ENCODE measurements around the gene GINS2.

DNA sequence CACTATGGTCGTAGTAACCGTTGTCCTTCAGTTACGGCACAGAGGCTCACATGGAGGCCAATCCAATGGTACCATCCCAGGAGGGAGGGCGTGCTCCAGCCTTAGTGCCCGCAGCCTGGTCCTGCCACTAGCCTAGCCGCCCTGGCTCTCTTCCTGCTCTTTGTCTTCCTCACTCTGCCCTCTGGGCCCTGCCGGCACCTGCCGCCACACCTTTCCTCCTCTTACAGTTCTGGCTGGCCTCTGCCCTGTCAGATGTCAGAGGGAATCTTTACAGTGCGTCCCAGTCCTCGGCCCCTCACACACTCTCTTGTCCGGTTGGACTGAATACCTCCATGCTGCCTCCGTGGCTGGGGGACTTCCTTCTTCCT, 23.4 kb downstream of the GINS2 start:
- TF ChIP-seq, protein P1, sequence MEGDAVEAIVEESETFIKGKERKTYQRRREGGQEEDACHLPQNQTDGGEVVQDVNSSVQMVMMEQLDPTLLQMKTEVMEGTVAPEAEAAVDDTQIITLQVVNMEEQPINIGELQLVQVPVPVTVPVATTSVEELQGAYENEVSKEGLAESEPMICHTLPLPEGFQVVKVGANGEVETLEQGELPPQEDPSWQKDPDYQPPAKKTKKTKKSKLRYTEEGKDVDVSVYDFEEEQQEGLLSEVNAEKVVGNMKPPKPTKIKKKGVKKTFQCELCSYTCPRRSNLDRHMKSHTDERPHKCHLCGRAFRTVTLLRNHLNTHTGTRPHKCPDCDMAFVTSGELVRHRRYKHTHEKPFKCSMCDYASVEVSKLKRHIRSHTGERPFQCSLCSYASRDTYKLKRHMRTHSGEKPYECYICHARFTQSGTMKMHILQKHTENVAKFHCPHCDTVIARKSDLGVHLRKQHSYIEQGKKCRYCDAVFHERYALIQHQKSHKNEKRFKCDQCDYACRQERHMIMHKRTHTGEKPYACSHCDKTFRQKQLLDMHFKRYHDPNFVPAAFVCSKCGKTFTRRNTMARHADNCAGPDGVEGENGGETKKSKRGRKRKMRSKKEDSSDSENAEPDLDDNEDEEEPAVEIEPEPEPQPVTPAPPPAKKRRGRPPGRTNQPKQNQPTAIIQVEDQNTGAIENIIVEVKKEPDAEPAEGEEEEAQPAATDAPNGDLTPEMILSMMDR (IDR thresholded peaks at IDR 0.05), result no peak
- TF ChIP-seq ZNF138 (CRISPR knock-in tag; conservative IDR thresholded peaks at IDR 0.05), result no peak
- TF ChIP-seq, protein P2, sequence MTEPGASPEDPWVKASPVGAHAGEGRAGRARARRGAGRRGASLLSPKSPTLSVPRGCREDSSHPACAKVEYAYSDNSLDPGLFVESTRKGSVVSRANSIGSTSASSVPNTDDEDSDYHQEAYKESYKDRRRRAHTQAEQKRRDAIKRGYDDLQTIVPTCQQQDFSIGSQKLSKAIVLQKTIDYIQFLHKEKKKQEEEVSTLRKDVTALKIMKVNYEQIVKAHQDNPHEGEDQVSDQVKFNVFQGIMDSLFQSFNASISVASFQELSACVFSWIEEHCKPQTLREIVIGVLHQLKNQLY (CRISPR knock-in tag; IDR thresholded peaks at IDR 0.05), result no peak
- TF ChIP-seq, protein P3, sequence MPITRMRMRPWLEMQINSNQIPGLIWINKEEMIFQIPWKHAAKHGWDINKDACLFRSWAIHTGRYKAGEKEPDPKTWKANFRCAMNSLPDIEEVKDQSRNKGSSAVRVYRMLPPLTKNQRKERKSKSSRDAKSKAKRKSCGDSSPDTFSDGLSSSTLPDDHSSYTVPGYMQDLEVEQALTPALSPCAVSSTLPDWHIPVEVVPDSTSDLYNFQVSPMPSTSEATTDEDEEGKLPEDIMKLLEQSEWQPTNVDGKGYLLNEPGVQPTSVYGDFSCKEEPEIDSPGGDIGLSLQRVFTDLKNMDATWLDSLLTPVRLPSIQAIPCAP (CRISPR knock-in tag; IDR thresholded peaks at IDR 0.05), result no peak
- TF ChIP-seq, protein P4, sequence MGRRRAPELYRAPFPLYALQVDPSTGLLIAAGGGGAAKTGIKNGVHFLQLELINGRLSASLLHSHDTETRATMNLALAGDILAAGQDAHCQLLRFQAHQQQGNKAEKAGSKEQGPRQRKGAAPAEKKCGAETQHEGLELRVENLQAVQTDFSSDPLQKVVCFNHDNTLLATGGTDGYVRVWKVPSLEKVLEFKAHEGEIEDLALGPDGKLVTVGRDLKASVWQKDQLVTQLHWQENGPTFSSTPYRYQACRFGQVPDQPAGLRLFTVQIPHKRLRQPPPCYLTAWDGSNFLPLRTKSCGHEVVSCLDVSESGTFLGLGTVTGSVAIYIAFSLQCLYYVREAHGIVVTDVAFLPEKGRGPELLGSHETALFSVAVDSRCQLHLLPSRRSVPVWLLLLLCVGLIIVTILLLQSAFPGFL (CRISPR knock-in tag; IDR thresholded peaks at IDR 0.05; ENCODE audit: borderline replicate concordance), result no peak
- no peak for TF ChIP-seq CREM (CRISPR knock-in tag; IDR thresholded peaks at IDR 0.05)
- TF ChIP-seq, protein P5, sequence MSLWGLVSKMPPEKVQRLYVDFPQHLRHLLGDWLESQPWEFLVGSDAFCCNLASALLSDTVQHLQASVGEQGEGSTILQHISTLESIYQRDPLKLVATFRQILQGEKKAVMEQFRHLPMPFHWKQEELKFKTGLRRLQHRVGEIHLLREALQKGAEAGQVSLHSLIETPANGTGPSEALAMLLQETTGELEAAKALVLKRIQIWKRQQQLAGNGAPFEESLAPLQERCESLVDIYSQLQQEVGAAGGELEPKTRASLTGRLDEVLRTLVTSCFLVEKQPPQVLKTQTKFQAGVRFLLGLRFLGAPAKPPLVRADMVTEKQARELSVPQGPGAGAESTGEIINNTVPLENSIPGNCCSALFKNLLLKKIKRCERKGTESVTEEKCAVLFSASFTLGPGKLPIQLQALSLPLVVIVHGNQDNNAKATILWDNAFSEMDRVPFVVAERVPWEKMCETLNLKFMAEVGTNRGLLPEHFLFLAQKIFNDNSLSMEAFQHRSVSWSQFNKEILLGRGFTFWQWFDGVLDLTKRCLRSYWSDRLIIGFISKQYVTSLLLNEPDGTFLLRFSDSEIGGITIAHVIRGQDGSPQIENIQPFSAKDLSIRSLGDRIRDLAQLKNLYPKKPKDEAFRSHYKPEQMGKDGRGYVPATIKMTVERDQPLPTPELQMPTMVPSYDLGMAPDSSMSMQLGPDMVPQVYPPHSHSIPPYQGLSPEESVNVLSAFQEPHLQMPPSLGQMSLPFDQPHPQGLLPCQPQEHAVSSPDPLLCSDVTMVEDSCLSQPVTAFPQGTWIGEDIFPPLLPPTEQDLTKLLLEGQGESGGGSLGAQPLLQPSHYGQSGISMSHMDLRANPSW (CRISPR knock-in tag; conservative IDR thresholded peaks at IDR 0.05; ENCODE audit: low read depth), result no peak
- TF ChIP-seq CREB1 (CRISPR knock-in tag; IDR thresholded peaks at IDR 0.05), result no peak
- no peak for TF ChIP-seq TEAD1 (CRISPR knock-in tag; IDR thresholded peaks at IDR 0.05)
- TF ChIP-seq OVOL2 (CRISPR knock-in tag; IDR thresholded peaks at IDR 0.05; ENCODE audit: borderline replicate concordance), result no peak
- TF ChIP-seq TP53 (CRISPR knock-in tag; IDR thresholded peaks at IDR 0.05), result no peak
- no peak for TF ChIP-seq ESRRA (CRISPR knock-in tag; IDR thresholded peaks at IDR 0.05; ENCODE audit: borderline replicate concordance)
